ENCODE results near the gene CCDC15.

GRCh38 chr11:124928942-124929665, 24.9 kb upstream of the CCDC15 start:
- TF ChIP-seq CTCF (IDR thresholded peaks at IDR 0.05) (no peak), POLR2A (IDR thresholded peaks at IDR 0.05; ENCODE audit: low read depth) (no peak), POLR2AphosphoS5 (IDR thresholded peaks at IDR 0.05) (no peak)

All from esophagus muscularis mucosa (tissue), 3 donors.